Endothelial cell of umbilical vein (primary cell): Measurements from ENCODE around the gene IFT88. TPM values are rescaled to one million over a fixed set of nuclear protein-coding genes. Genes with fewer than 3 reads are reported as not detected.
A peak's percentile ranks its signal among the peaks of the same experiment; 100 is the strongest.

Experiments used
- BruUV-seq: library from RNA; stranded (reverse); fragments of 400-500 nt; replicated peaks from 2 replicates; lab custom pipeline; 2021; lab: Mats Ljungman, UMichigan
- CTCF ChIA-PET: fragments of 300-600, 350-600 bp; sonication (Branson Sonifier 250); formaldehyde crosslinking; loops from one replicate; lab custom pipeline; 2021; ENCODE audit warnings: antibody characterized with exemption, inconsistent platforms; lab: Charles Lee
- POLR2A ChIA-PET: fragments of 300-600, 350-600 bp; sonication (Branson Sonifier 250); formaldehyde crosslinking; loops from one replicate; lab custom pipeline; 2021; ENCODE audit warnings: antibody characterized with exemption, inconsistent platforms; lab: Charles Lee
- DNase-seq: peaks from one replicate; pipeline ENCODE4 v3.0.0-alpha.2; 2011; ENCODE audit warnings: low read depth, low spot score
- FAIRE-seq: peaks from 2 replicates; lab custom pipeline; 2011; peaks lifted over from hg19 to GRCh38; lab: Jason Lieb, UNC
- H2AFZ ChIP-seq: 2 replicates; pipeline ENCODE4 v1.6.0; 2012; ENCODE audit warnings: low read depth, low read length, control low read depth, inconsistent platforms
- H3K27ac ChIP-seq: 2 replicates; pipeline ENCODE4 v1.5.1; 2011; ENCODE audit warnings: low read depth, mild to moderate bottlenecking, control low read depth, low read length, moderate library complexity; ENCODE audit not compliant: insufficient read depth
- H3K27me3 ChIP-seq, 2 experiments: 2 replicates each; pipeline versions ENCODE4 v1.6.0 to v1.6.1; 2011; ENCODE audit warnings: low read length in 2 of 2, mixed read lengths in 1 of 2; ENCODE audit not compliant: control insufficient read depth in 2 of 2, insufficient read depth in 2 of 2
- H3K36me3 ChIP-seq, 2 experiments: 2 replicates in 1 of 2; 3 replicates in 1 of 2; pipeline ENCODE4 v1.5.1; 2011; ENCODE audit warnings: low read length in 2 of 2, mild to moderate bottlenecking in 1 of 2, moderate library complexity in 1 of 2; ENCODE audit not compliant: control insufficient read depth in 2 of 2, insufficient read depth in 2 of 2; ENCODE audit errors: extremely low read depth in 1 of 2
- H3K4me1 ChIP-seq: 3 replicates; pipeline ENCODE4 v1.5.1; 2011; ENCODE audit warnings: mild to moderate bottlenecking, low read length; ENCODE audit not compliant: control insufficient read depth, insufficient read depth; ENCODE audit errors: extremely low read depth
- H3K4me2 ChIP-seq: 2 replicates; pipeline ENCODE4 v1.6.1; 2011; ENCODE audit warnings: low read length, control low read depth, mixed read lengths; ENCODE audit not compliant: insufficient read depth
- H3K4me3 ChIP-seq, 3 experiments: fragments of 200-600 bp in 1 of 3; sonication (generic), shearing (Covaris generic) in 1 of 3; replicated peaks in 1 of 3; 2 replicates each; pipeline ENCODE4 v1.5.1; 2011 to 2016; ENCODE audit warnings: control low read depth in 3 of 3, low read length in 3 of 3, mild to moderate bottlenecking in 2 of 3, inconsistent platforms in 1 of 3, low read depth in 1 of 3, moderate library complexity in 1 of 3; ENCODE audit not compliant: insufficient read depth in 1 of 3
- H3K79me2 ChIP-seq: 2 replicates; pipeline ENCODE4 v1.6.0; 2012; ENCODE audit warnings: low read length, inconsistent platforms; ENCODE audit not compliant: control insufficient read depth, insufficient read depth
- H3K9ac ChIP-seq: replicated peaks from 2 replicates; pipeline ENCODE3; 2011; ENCODE audit warnings: low read length, control low read depth; ENCODE audit not compliant: insufficient read depth; ENCODE audit errors: extremely low read depth
- H3K9me1 ChIP-seq: replicated peaks from 3 replicates; pipeline ENCODE4 v1.6.0; 2011; ENCODE audit warnings: mild to moderate bottlenecking, low read length; ENCODE audit not compliant: control insufficient read depth, insufficient read depth; ENCODE audit errors: extremely low read depth
- H3K9me3 ChIP-seq: replicated peaks from 2 replicates; pipeline ENCODE4 v1.5.1; 2012; ENCODE audit warnings: low read length, inconsistent platforms; ENCODE audit not compliant: control insufficient read depth, insufficient read depth
- H4K20me1 ChIP-seq: replicated peaks from 2 replicates; pipeline ENCODE3; 2011; ENCODE audit warnings: mild to moderate bottlenecking, low read length; ENCODE audit not compliant: control insufficient read depth, insufficient read depth; ENCODE audit errors: extremely low read depth
- EZH2 ChIP-seq: IDR thresholded peaks from 2 replicates; pipeline ENCODE4 v1.6.1; 2012; ENCODE audit warnings: borderline replicate concordance, low read depth, mild to moderate bottlenecking, moderate library complexity, low read length, inconsistent platforms; ENCODE audit not compliant: severe bottlenecking
- FOS ChIP-seq: IDR thresholded peaks from 2 replicates; pipeline ENCODE4 v1.6.1; 2011; ENCODE audit warnings: mild to moderate bottlenecking, low read length, moderate library complexity, borderline replicate concordance; ENCODE audit not compliant: insufficient read depth
- GATA2 ChIP-seq: IDR thresholded peaks from 2 replicates; pipeline ENCODE4 v1.7.0; 2011; ENCODE audit warnings: low read depth, mild to moderate bottlenecking, moderate library complexity, mixed read lengths, low read length; ENCODE audit not compliant: insufficient read length, insufficient read depth
- JUN ChIP-seq: IDR thresholded peaks from 2 replicates; pipeline ENCODE4 v1.6.1; 2011; ENCODE audit warnings: borderline replicate concordance, low read depth; ENCODE audit not compliant: insufficient read length, insufficient read depth
- MAX ChIP-seq: IDR thresholded peaks from 2 replicates; pipeline ENCODE4 v1.6.1; 2011; ENCODE audit not compliant: insufficient read depth, insufficient read length
- MYC ChIP-seq: IDR thresholded peaks from one replicate; pipeline ENCODE4 v1.6.1; 2011; ENCODE audit warnings: mild to moderate bottlenecking, low read depth, low read length
- POLR2A ChIP-seq: IDR thresholded peaks from 2 replicates; pipeline ENCODE4 v1.6.1; 2012; ENCODE audit warnings: low read depth, mild to moderate bottlenecking, control low read depth, low read length
- POLR2AphosphoS5 ChIP-seq: IDR thresholded peaks from 2 replicates; pipeline ENCODE4 v1.6.1; 2012; ENCODE audit warnings: low read depth, mild to moderate bottlenecking, control low read depth, low read length, moderate library complexity; ENCODE audit not compliant: insufficient read depth
- dilution Hi-C: fragments of 300-500 bp; cut with MboI; formaldehyde crosslinking; loops from one replicate; pipeline ENCODE4 v1.15.0; 2019; ENCODE audit warnings: low sequenced_read_pairs; ENCODE audit not compliant: extremely low pct_ligation_motif_present
- intact Hi-C: fragments of 100-400 bp; cut with micrococcal nuclease; formaldehyde crosslinking; loops from one replicate; pipeline ENCODE4 v1.10.0; 2022
- polyA plus RNA-seq, 4 experiments: library from polyadenylated mRNA; depleted of rRNA in 3 of 4; stranded (reverse) in 3 of 4; unstranded in 1 of 4; fragments of >200 nt; gene quantifications; 2 replicates each; pipeline versions ENCODE4 v1.2.1 to v1.2.3, GENCODE V29; 2011 to 2012; ENCODE audit warnings: missing spikeins in 1 of 4
- total RNA-seq: library from RNA; stranded (reverse); gene quantifications from 2 replicates; pipeline ENCODE4 v1.2.3, GENCODE V29; 2021
- TF ChIP-seq, protein P1 (sequence below), 2 donors: IDR thresholded peaks; 1 replicate in 1 of 2; 2 replicates in 1 of 2; pipeline ENCODE4 v1.5.1; 2011; ENCODE audit warnings: low read length in 2 of 2, mild to moderate bottlenecking in 2 of 2, moderate library complexity in 2 of 2, control low read depth in 1 of 2, inconsistent platforms in 1 of 2, low read depth in 1 of 2; ENCODE audit not compliant: insufficient read depth in 1 of 2; ENCODE audit errors: extremely low read depth in 1 of 2

Gene IFT88
- total and polyA plus RNA-seq, 2 donors (not counting 3 experiments of a cell fraction or from before 2014, with no cell fraction given) = 2.4 to 9.1 TPM

DNA sequence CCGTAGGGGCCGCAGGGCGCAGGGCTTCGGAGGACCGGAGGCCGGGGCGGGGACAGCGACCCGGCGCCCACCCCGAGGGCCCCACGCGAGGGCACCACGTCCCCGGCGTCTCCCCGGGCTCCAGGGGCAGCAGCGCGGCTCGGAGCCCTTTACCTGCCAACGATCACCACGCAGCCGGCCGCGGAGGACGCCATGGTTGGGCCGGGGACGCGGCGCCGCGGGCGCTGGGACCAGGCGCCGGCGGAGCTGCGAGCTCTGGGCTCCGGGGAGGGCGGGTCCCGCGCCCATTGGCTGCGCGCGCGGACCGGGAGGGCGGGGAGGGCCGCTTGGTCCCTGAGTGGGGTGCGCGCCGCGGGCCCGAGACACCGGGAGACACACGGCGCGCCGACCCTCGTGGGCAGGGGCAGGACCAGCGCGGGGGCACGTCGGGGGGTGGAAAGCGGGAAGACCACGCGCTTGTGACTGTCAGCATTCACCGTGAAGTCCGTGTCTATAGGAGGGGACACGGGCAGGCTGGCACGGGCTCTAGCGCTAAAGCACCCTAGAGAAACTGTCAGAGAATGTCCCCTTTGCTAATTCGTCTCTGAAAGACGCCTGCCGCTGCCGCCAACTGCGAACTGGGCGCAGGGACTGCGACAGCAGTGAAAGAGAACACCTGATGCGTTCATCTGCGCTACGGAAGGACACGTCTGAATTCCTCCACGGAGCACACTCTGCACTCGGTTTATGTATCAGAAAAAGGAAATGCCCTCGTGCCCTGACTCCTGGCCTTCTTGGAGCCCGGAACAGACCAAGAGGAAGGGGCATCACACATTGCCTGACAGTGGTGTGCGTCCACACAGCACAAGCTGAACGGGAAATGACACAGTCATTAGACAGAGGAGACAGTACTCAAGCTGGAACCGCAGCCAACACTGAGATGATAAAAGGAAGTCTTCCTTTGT is 41.1 kb upstream of the IFT88 start, which contains the start of gene CRYL1:
Gene CRYL1 (minus strand): TSS at position 257 of the 944 bp plus-strand sequence. CDS start 63 bp downstream, at position 194.
- FAIRE-seq = peak; percentile 91

More for the DNA sequence above, 41.1 kb upstream of the IFT88 start, which contains the start of gene CRYL1:
- Histone ChIP-seq H3K9me1 (no peaks in the 10 kb centered on the region), H3K9me3 (no peaks in the 10 kb centered on the region), H4K20me1 (no peaks in the 10 kb centered on the region), H3K27me3 (no peaks in the 10 kb centered on the region), H3K36me3 (no peaks in the 10 kb centered on the region), H3K4me3 (peak within 1 kb of the TSS; percentile 12 to 87 (median 60)), H2AFZ (peak within 1 kb of the TSS; percentile 68), H3K4me1 (peaks cover 13% of the 10 kb centered on the region), H3K9ac (peak within 1 kb of the TSS; percentile 75), H3K27ac (peak within 1 kb of the TSS; percentile 67), H3K4me2 (peak within 1 kb of the TSS; percentile 75), H3K79me2 (peaks cover 2% of the 10 kb centered on the region)
- peak; percentile 73 for DNase-seq
- no TSS peak for BruUV-seq
- ChIA-PET POLR2A (interaction anchor here (0.5 to 0.9 kb wide), 2 partner anchors 10 to 183 kb away, joined by 3 read pairs; no protein-coding TSS in a partner anchor), CTCF (interaction anchor here (0.6 to 1.5 kb wide), 11 partner anchors 14 to 400 kb away, joined by 3 to 6 read pairs (median 3); partner anchors contain the start of gene IL17D)
- TF ChIP-seq EZH2 = no peak
- no peak for TF ChIP-seq MAX
- TF ChIP-seq JUN = no peak
- no peak for TF ChIP-seq MYC
- TF ChIP-seq POLR2A = peak; percentile 51
- peak; percentile 97 for TF ChIP-seq FOS
- TF ChIP-seq, protein P1, sequence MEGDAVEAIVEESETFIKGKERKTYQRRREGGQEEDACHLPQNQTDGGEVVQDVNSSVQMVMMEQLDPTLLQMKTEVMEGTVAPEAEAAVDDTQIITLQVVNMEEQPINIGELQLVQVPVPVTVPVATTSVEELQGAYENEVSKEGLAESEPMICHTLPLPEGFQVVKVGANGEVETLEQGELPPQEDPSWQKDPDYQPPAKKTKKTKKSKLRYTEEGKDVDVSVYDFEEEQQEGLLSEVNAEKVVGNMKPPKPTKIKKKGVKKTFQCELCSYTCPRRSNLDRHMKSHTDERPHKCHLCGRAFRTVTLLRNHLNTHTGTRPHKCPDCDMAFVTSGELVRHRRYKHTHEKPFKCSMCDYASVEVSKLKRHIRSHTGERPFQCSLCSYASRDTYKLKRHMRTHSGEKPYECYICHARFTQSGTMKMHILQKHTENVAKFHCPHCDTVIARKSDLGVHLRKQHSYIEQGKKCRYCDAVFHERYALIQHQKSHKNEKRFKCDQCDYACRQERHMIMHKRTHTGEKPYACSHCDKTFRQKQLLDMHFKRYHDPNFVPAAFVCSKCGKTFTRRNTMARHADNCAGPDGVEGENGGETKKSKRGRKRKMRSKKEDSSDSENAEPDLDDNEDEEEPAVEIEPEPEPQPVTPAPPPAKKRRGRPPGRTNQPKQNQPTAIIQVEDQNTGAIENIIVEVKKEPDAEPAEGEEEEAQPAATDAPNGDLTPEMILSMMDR (IDR thresholded peaks at IDR 0.05; ENCODE audit: extremely low read depth in 1 of 2, insufficient read depth in 1 of 2, low read depth in 1 of 2, low read length in 2 of 2) = no peak
- TF ChIP-seq GATA2 = peak; percentile 79
- TF ChIP-seq POLR2AphosphoS5 = peak; percentile 74
- dilution Hi-C loops (no loop called here), intact Hi-C loops (loop anchor here (1.0 to 10.0 kb wide), 2 partner anchors 41 to 179 kb away; partner anchors contain the start of genes IFT88 and IL17D)
